GM12801 (cell line): ENCODE measurements around the gene APBB1.

Experiments used
- CTCF ChIP-seq: IDR thresholded peaks from one replicate; pipeline ENCODE4 v1.5.1; 2011; ENCODE audit warnings: control low read depth; ENCODE audit not compliant: insufficient read length; ENCODE audit errors: extremely low read depth

Gene APBB1

GRCh38 chr11:6405052-6405667 lies 13.7 kb downstream of the APBB1 start:
- TF ChIP-seq CTCF = no peak

- TF ChIP-seq CTCF = no peak
These were observed 14.4 kb downstream of the APBB1 start for GRCh38 chr11:6404342-6405051.

GRCh38 chr11:6403539-6403938 lies 15.4 kb downstream of the APBB1 start:
- TF ChIP-seq CTCF = no peak

GRCh38 chr11:6402561-6402981 lies 16.3 kb downstream of the APBB1 start:
- TF ChIP-seq CTCF = no peak

- TF ChIP-seq CTCF = no peak
These were observed 16.8 kb downstream of the APBB1 start for GRCh38 chr11:6402061-6402470.

GRCh38 chr11:6401464-6401863 lies 17.4 kb downstream of the APBB1 start:
- TF ChIP-seq CTCF = no peak

GRCh38 chr11:6400431-6401345 lies 18.2 kb downstream of the APBB1 start:
- TF ChIP-seq CTCF = no peak
